Tibial nerve (tissue), 4 donors: ENCODE measurements around the gene WFDC10A.

Source experiments
- CTCF ChIP-seq, 5 experiments: fragments of 200-600 bp in 3 of 5; fragments of 450-650 bp in 2 of 5; sonication (generic) in 3 of 5; IDR thresholded peaks; one replicate each; pipeline ENCODE4 v1.5.1; 2016 to 2019; ENCODE audit warnings: antibody characterized with exemption in 5 of 5, mild to moderate bottlenecking in 3 of 5, moderate library complexity in 2 of 5
- EP300 ChIP-seq, 2 donors: sonication (generic); formaldehyde crosslinking; IDR thresholded peaks; one replicate each; pipeline ENCODE4 v1.6.1; 2017; ENCODE audit warnings: antibody characterized with exemption in 2 of 2, mild to moderate bottlenecking in 1 of 2
- POLR2A ChIP-seq, 2 donors: fragments of 450-650 bp; IDR thresholded peaks; one replicate each; pipeline ENCODE4 v1.6.1; 2017; ENCODE audit warnings: antibody characterized with exemption in 2 of 2, mild to moderate bottlenecking in 2 of 2, moderate library complexity in 2 of 2

GRCh38 chr20:45583502-45583901 lies 46.0 kb upstream of the WFDC10A start:
- TF ChIP-seq POLR2A (IDR thresholded peaks at IDR 0.05) (no peak), CTCF (IDR thresholded peaks at IDR 0.05) (no peak), EP300 (IDR thresholded peaks at IDR 0.05) (no peak)
